CD8-positive, alpha-beta memory T cell (primary cell): ENCODE measurements around the gene ATP5PD. TPM values are rescaled to one million over a fixed set of nuclear protein-coding genes. Genes with fewer than 3 reads are reported as not detected.
"Not testable (repeated sequence)": the region's sequence is repeated elsewhere in the genome, so short reads cannot be mapped to it uniquely, and the experiment has no call there.

Experiments
- CTCF ChIA-PET: fragments of 350-600 bp; sonication (Branson Sonifier 250); formaldehyde crosslinking; loops from one replicate; lab custom pipeline; 2021; ENCODE audit warnings: antibody characterized with exemption; lab: Charles Lee
- POLR2A ChIA-PET: fragments of 350-600 bp; sonication (Branson Sonifier 250); formaldehyde crosslinking; loops from one replicate; lab custom pipeline; 2021; ENCODE audit warnings: antibody characterized with exemption; lab: Charles Lee
- DNase-seq, 5 donors: peaks; one replicate each; pipeline versions ENCODE4 v3.0.0 to v3.0.0-alpha.2; 2020 to 2022; ENCODE audit warnings: mixed read lengths in 1 of 5
- H3K27ac ChIP-seq: one replicate; pipeline ENCODE4 v1.7.0; 2013; ENCODE audit warnings: low read depth, mild to moderate bottlenecking, low read length, moderate library complexity
- H3K27me3 ChIP-seq: 2 replicates; pipeline ENCODE4 v1.7.0; 2013; ENCODE audit warnings: low read length, mild to moderate bottlenecking; ENCODE audit not compliant: insufficient read depth, poor library complexity, severe bottlenecking
- H3K36me3 ChIP-seq: 2 replicates; pipeline ENCODE4 v1.7.0; 2013; ENCODE audit warnings: mild to moderate bottlenecking, low read length, moderate library complexity; ENCODE audit not compliant: insufficient read depth
- H3K4me1 ChIP-seq: 2 replicates; pipeline ENCODE4 v1.7.0; 2013; ENCODE audit warnings: mild to moderate bottlenecking, low read length, moderate library complexity; ENCODE audit not compliant: insufficient read depth
- H3K4me3 ChIP-seq: 2 replicates; pipeline ENCODE4 v1.7.0; 2013; ENCODE audit warnings: mild to moderate bottlenecking, low read length
- H3K9me3 ChIP-seq: 2 replicates; pipeline ENCODE4 v1.7.0; 2013; ENCODE audit warnings: mild to moderate bottlenecking, low read length
- H3K27ac Mint-ChIP-seq, 8 donors: one replicate each; pipeline ENCODE4 v1.8.0; 2020 to 2021; ENCODE audit warnings: mixed read lengths in 8 of 8, mild to moderate bottlenecking in 6 of 8, inconsistent platforms in 3 of 8, moderate library complexity in 3 of 8
- H3K27me3 Mint-ChIP-seq, 2 donors: one replicate each; pipeline ENCODE4 v1.8.0; 2020 to 2021; ENCODE audit warnings: mixed read lengths in 2 of 2, mild to moderate bottlenecking in 1 of 2, moderate library complexity in 1 of 2
- H3K36me3 Mint-ChIP-seq, 3 donors: one replicate each; pipeline ENCODE4 v1.8.0; 2020 to 2021; ENCODE audit warnings: mixed read lengths in 3 of 3, inconsistent platforms in 1 of 3, mild to moderate bottlenecking in 1 of 3
- H3K4me1 Mint-ChIP-seq, 3 donors: one replicate each; pipeline ENCODE4 v1.8.0; 2020 to 2021; ENCODE audit warnings: mixed read lengths in 3 of 3, inconsistent platforms in 1 of 3, mild to moderate bottlenecking in 1 of 3
- H3K4me3 Mint-ChIP-seq, 7 donors: one replicate each; pipeline ENCODE4 v1.8.0; 2020 to 2021; ENCODE audit warnings: mixed read lengths in 7 of 7, mild to moderate bottlenecking in 6 of 7, moderate library complexity in 4 of 7, inconsistent platforms in 2 of 7
- H3K9me3 Mint-ChIP-seq, 5 donors: one replicate each; pipeline ENCODE4 v1.8.0; 2020 to 2022; ENCODE audit warnings: mixed read lengths in 5 of 5, mild to moderate bottlenecking in 3 of 5, moderate library complexity in 2 of 5, inconsistent platforms in 1 of 5
- polyA plus RNA-seq: library from polyadenylated mRNA; unstranded; fragments of 300-500 nt; fragmentation: Illumina TruSeq; gene quantifications from one replicate; pipeline ENCODE4 v1.2.3, GENCODE V29; 2021
- total RNA-seq, 2 experiments: library from RNA; stranded (reverse); gene quantifications; one replicate each; pipeline ENCODE4 v1.2.3, GENCODE V29; 2021

The ATP5PD gene
- total and polyA plus RNA-seq, 3 experiments from 2014 or later: 179 to 345 (median 198) TPM

GRCh38 chr17:75034236-75034908 is 12.4 kb downstream of the ATP5PD start:
- H3K36me3 ChIP-seq: peaks cover 11% of the 10 kb centered on the region
- DNase-seq: peak; percentile 56 to 82 (median 70)
- H3K4me1 ChIP-seq: peaks cover 50% of the 10 kb centered on the region
- peaks cover 38 to 61% (median 60%) of the 10 kb centered on the region in 3 donors for H3K4me1 Mint-ChIP-seq
- H3K27me3 ChIP-seq: no peaks in the 10 kb centered on the region
- H3K4me3 ChIP-seq: peak overlapping the region; percentile 81
- peaks cover 0 to 16% of the 10 kb centered on the region in 2 donors for H3K27me3 Mint-ChIP-seq
- ChIA-PET CTCF (interaction anchor here (0.8 to 3.4 kb wide), 6 partner anchors 9 to 80 kb away, joined by 3 to 17 read pairs (median 4); partner anchors contain the start of genes ATP5PD, KCTD2 and MRPL58), POLR2A (interaction anchor here (0.5 to 2.2 kb wide), 8 partner anchors 9 to 227 kb away, joined by 3 to 14 read pairs (median 6); partner anchors contain the start of genes ARMC7, ATP5PD, CDR2L and GGA3)
- no peaks in the 10 kb centered on the region for H3K9me3 ChIP-seq
- peak overlapping the region; percentile 91 to 96 (median 92) for H3K4me3 Mint-ChIP-seq
- peaks cover 0 to 14% (median 2%) of the 10 kb centered on the region in 3 donors for H3K36me3 Mint-ChIP-seq
- H3K9me3 Mint-ChIP-seq: peaks cover 0 to 6% (median 0%) of the 10 kb centered on the region in 5 donors
- H3K27ac ChIP-seq: peak overlapping the region; percentile 62
- peak overlapping the region; percentile 90 to 99 (median 97) for H3K27ac Mint-ChIP-seq

- H3K27ac Mint-ChIP-seq: peak overlapping the region; percentile 90 to 99 (median 98)
- peak overlapping the region; percentile 81 for H3K4me3 ChIP-seq
- H3K4me1 ChIP-seq: peaks cover 50% of the 10 kb centered on the region
- no peaks in the 10 kb centered on the region for H3K9me3 ChIP-seq
- DNase-seq: peak; percentile 66 to 88 (median 81)
- peaks cover 0 to 9% (median 0%) of the 10 kb centered on the region in 3 donors for H3K36me3 Mint-ChIP-seq
- ChIA-PET POLR2A (interaction anchor here (0.5 to 2.2 kb wide), 6 partner anchors 14 to 228 kb away, joined by 3 to 14 read pairs (median 6); partner anchors contain the start of genes ATP5PD, CDR2L, GGA3 and KCTD2), CTCF (interaction anchor here (1.3 to 3.4 kb wide), 5 partner anchors 13 to 80 kb away, joined by 3 to 17 read pairs (median 6); partner anchors contain the start of genes ATP5PD, KCTD2 and MRPL58)
- no peaks in the 10 kb centered on the region for H3K27me3 ChIP-seq
- peak overlapping the region; percentile 91 to 96 (median 92) for H3K4me3 Mint-ChIP-seq
- peaks cover 0 to 6% (median 0%) of the 10 kb centered on the region in 5 donors for H3K9me3 Mint-ChIP-seq
- H3K36me3 ChIP-seq: peaks cover 4% of the 10 kb centered on the region
- H3K27me3 Mint-ChIP-seq: peaks cover 0 to 16% of the 10 kb centered on the region in 2 donors
- peaks cover 36 to 61% (median 58%) of the 10 kb centered on the region in 3 donors for H3K4me1 Mint-ChIP-seq
- H3K27ac ChIP-seq: peak overlapping the region; percentile 62
Observed at GRCh38 chr17:75033346-75034235, 13.2 kb downstream of the ATP5PD start.

GRCh38 chr17:75032720-75033280 is 14.0 kb downstream of the ATP5PD start:
- DNase-seq: peak in 1 of 5 donors; percentile 55
- H3K27ac ChIP-seq: peak overlapping the region; percentile 62
- peak overlapping the region; percentile 86 to 99 (median 98) for H3K27ac Mint-ChIP-seq
- no peaks in the 10 kb centered on the region for H3K36me3 ChIP-seq
- peak overlapping the region; percentile 91 to 96 (median 92) for H3K4me3 Mint-ChIP-seq
- CTCF ChIA-PET: interaction anchor here (2.4 kb wide), 1 partner anchor 20 kb away, joined by 17 read pairs; the partner anchor contains the start of gene MRPL58
- H3K36me3 Mint-ChIP-seq: peaks cover 0 to 4% (median 0%) of the 10 kb centered on the region in 3 donors
- POLR2A ChIA-PET: no interaction called here
- peak overlapping the region; percentile 36 for H3K4me3 ChIP-seq
- peaks cover 50% of the 10 kb centered on the region for H3K4me1 ChIP-seq
- H3K9me3 ChIP-seq: no peaks in the 10 kb centered on the region
- no peaks in the 10 kb centered on the region for H3K27me3 ChIP-seq
- peaks cover 36 to 61% (median 58%) of the 10 kb centered on the region in 3 donors for H3K4me1 Mint-ChIP-seq
- H3K9me3 Mint-ChIP-seq: peaks cover 0 to 6% (median 0%) of the 10 kb centered on the region in 5 donors
- H3K27me3 Mint-ChIP-seq: peaks cover 0 to 16% of the 10 kb centered on the region in 2 donors

- POLR2A ChIA-PET: no interaction called here
- no peaks in the 10 kb centered on the region for H3K9me3 ChIP-seq
- H3K27ac Mint-ChIP-seq: peak overlapping the region; percentile 86 to 99 (median 98)
- H3K27me3 ChIP-seq: no peaks in the 10 kb centered on the region
- peak overlapping the region; percentile 39 for H3K27ac ChIP-seq
- no peaks in the 10 kb centered on the region for H3K36me3 ChIP-seq
- H3K4me1 ChIP-seq: peaks cover 45% of the 10 kb centered on the region
- H3K9me3 Mint-ChIP-seq: peaks cover 0 to 6% (median 0%) of the 10 kb centered on the region in 5 donors
- peaks cover 0 to 4% (median 0%) of the 10 kb centered on the region in 3 donors for H3K36me3 Mint-ChIP-seq
- peak overlapping the region; percentile 22 for H3K4me3 ChIP-seq
- DNase-seq: peak; percentile 35 to 75 (median 53)
- H3K4me1 Mint-ChIP-seq: peaks cover 35 to 57% (median 54%) of the 10 kb centered on the region in 3 donors
- H3K4me3 Mint-ChIP-seq: peak overlapping the region; percentile 81 to 96 (median 92)
- CTCF ChIA-PET: interaction anchor here (0.8 to 2.4 kb wide), 2 partner anchors 20 to 239 kb away, joined by 3 to 17 read pairs; partner anchors contain the start of genes MIF4GD and MRPL58
- peaks cover 0 to 16% of the 10 kb centered on the region in 2 donors for H3K27me3 Mint-ChIP-seq
Observed at GRCh38 chr17:75031972-75032719, 14.6 kb downstream of the ATP5PD start.

- POLR2A ChIA-PET: interaction anchor here (0.8 kb wide), 1 partner anchor 18 kb away, joined by 3 read pairs; the partner anchor contains the start of gene MRPL58
Observed at GRCh38 chr17:75030161-75030560, 16.6 kb downstream of the ATP5PD start.

GRCh38 chr17:75026650-75027049 is 20.1 kb downstream of the ATP5PD start:
- H3K4me1 ChIP-seq: peaks cover 18% of the 10 kb centered on the region
- CTCF ChIA-PET, H3K27me3 ChIP-seq, H3K36me3 ChIP-seq, H3K4me3 Mint-ChIP-seq, H3K9me3 ChIP-seq, H3K4me3 ChIP-seq, DNase-seq, H3K27ac ChIP-seq, POLR2A ChIA-PET, H3K27me3 Mint-ChIP-seq, H3K9me3 Mint-ChIP-seq: not testable (repeated sequence)
- Mint-ChIP-seq H3K4me1 (peaks cover 9 to 33% (median 22%) of the 10 kb centered on the region in 3 donors), H3K36me3 (peaks cover 4 to 19% (median 9%) of the 10 kb centered on the region in 3 donors), H3K27ac (peak overlapping the region in 1 of 8 donors; percentile 62)

More at GRCh38 chr17:75030161-75030560, 16.6 kb downstream of the ATP5PD start:
- H3K9me3 ChIP-seq: no peaks in the 10 kb centered on the region
- peaks cover 0 to 4% (median 0%) of the 10 kb centered on the region in 3 donors for H3K36me3 Mint-ChIP-seq
- CTCF ChIA-PET: no interaction called here
- peak overlapping the region in 3 of 8 donors; percentile 38 to 98 (median 78) for H3K27ac Mint-ChIP-seq
- no peaks in the 10 kb centered on the region for H3K27me3 ChIP-seq
- no peak for DNase-seq
- peak overlapping the region in 2 of 7 donors; percentile 23 to 67 for H3K4me3 Mint-ChIP-seq
- no peak overlapping the region for H3K4me3 ChIP-seq
- H3K27ac ChIP-seq: no peak overlapping the region
- H3K27me3 Mint-ChIP-seq: peaks cover 0 to 10% of the 10 kb centered on the region in 2 donors
- no peaks in the 10 kb centered on the region for H3K36me3 ChIP-seq
- peaks cover 0 to 6% (median 0%) of the 10 kb centered on the region in 5 donors for H3K9me3 Mint-ChIP-seq
- H3K4me1 ChIP-seq: peaks cover 34% of the 10 kb centered on the region
- H3K4me1 Mint-ChIP-seq: peaks cover 29 to 48% (median 45%) of the 10 kb centered on the region in 3 donors
